ENCODE measurements around the gene SPOPL.

GRCh38 chr2:138507267-138507666, 5.7 kb downstream of the SPOPL start:
- no peak for TF ChIP-seq EZH2 (optimal IDR thresholded peaks at IDR 0.05; ENCODE audit: low read depth, low read length)
- TF ChIP-seq CTCF (IDR thresholded peaks at IDR 0.05; ENCODE audit: low read length): no peak
